H1 (cell line): Measurements from ENCODE around the gene GNG12. TPM values are rescaled to one million over a fixed set of nuclear protein-coding genes. Genes with fewer than 3 reads are reported as not detected.

ENCODE experiments used
- CTCF ChIA-PET: fragments of 300-600 bp; sonication (Branson Sonifier 250); formaldehyde crosslinking; loops from one replicate; lab custom pipeline; 2021; ENCODE audit not compliant: partially characterized antibody; lab: Charles Lee
- POLR2A ChIA-PET: fragments of 300-600 bp; sonication (Branson Sonifier 250); formaldehyde crosslinking; loops from one replicate; lab custom pipeline; 2021; ENCODE audit warnings: inconsistent platforms; ENCODE audit not compliant: partially characterized antibody; lab: Charles Lee
- DNase-seq, 2 experiments: peaks; one replicate each; pipeline versions ENCODE4 v3.0.0 to v3.0.0-alpha.2; 2010 to 2022; ENCODE audit warnings: low spot score in 2 of 2, low read depth in 1 of 2, mixed read lengths in 1 of 2
- FAIRE-seq: peaks from 2 replicates; lab custom pipeline; 2011; peaks lifted over from hg19 to GRCh38; lab: Jason Lieb, UNC
- H2AFZ ChIP-seq: 2 replicates; pipeline ENCODE4 v1.8.1; 2012; ENCODE audit warnings: low read length, inconsistent platforms
- H2AK5ac ChIP-seq: 2 replicates; pipeline ENCODE4 v1.6.1; 2013; ENCODE audit warnings: low read depth, low read length
- H2BK120ac ChIP-seq: replicated peaks from 2 replicates; pipeline ENCODE3; 2013; ENCODE audit warnings: low read depth, low read length, inconsistent platforms
- H2BK12ac ChIP-seq: 2 replicates; pipeline ENCODE4 v1.6.1; 2013; ENCODE audit warnings: low read depth, low read length
- H2BK15ac ChIP-seq: 2 replicates; pipeline ENCODE4 v1.6.1; 2013; ENCODE audit warnings: low read length
- H2BK20ac ChIP-seq: 2 replicates; pipeline ENCODE4 v1.6.1; 2013; ENCODE audit warnings: low read length
- H2BK5ac ChIP-seq: 2 replicates; pipeline ENCODE4 v1.6.1; 2013; ENCODE audit warnings: low read depth, low read length
- H3K14ac ChIP-seq: 2 replicates; pipeline ENCODE4 v1.6.1; 2013; ENCODE audit warnings: inconsistent platforms; ENCODE audit not compliant: insufficient read length
- H3K18ac ChIP-seq: 2 replicates; pipeline ENCODE4 v1.6.1; 2013; ENCODE audit warnings: low read length; ENCODE audit errors: extremely low read depth
- H3K23ac ChIP-seq: 2 replicates; pipeline ENCODE4 v1.6.1; 2013; ENCODE audit warnings: inconsistent platforms; ENCODE audit not compliant: insufficient read length
- H3K23me2 ChIP-seq: 2 replicates; pipeline ENCODE4 v1.6.1; 2013; ENCODE audit warnings: low read depth, low read length
- H3K27ac ChIP-seq: 2 replicates; pipeline ENCODE4 v1.6.1; 2011; ENCODE audit warnings: low read depth, low read length, inconsistent platforms
- H3K27me3 ChIP-seq, 4 experiments: replicated peaks in 1 of 4; 1 replicate in 1 of 4; 2 replicates in 3 of 4; pipeline versions ENCODE4 v1.6.1 to v1.8.1; 2011 to 2013; ENCODE audit warnings: low read length in 3 of 4, mild to moderate bottlenecking in 3 of 4, inconsistent platforms in 2 of 4, mixed read lengths in 2 of 4, moderate library complexity in 1 of 4; ENCODE audit not compliant: control insufficient read depth in 3 of 4, insufficient read depth in 3 of 4; ENCODE audit errors: extremely low read depth in 1 of 4
- H3K36me3 ChIP-seq, 4 experiments: 2 replicates each; pipeline versions ENCODE4 v1.6.1 to v1.8.1; 2011 to 2013; ENCODE audit warnings: mild to moderate bottlenecking in 4 of 4, low read length in 3 of 4, moderate library complexity in 2 of 4, control low read depth in 1 of 4, inconsistent platforms in 1 of 4; ENCODE audit not compliant: insufficient read depth in 4 of 4, control insufficient read depth in 2 of 4
- H3K4ac ChIP-seq: replicated peaks from 2 replicates; pipeline ENCODE3; 2013; ENCODE audit warnings: low read length, low read depth, mixed read lengths, inconsistent platforms; ENCODE audit not compliant: insufficient read length
- H3K4me1 ChIP-seq, 4 experiments: replicated peaks in 1 of 4; 1 replicate in 1 of 4; 2 replicates in 3 of 4; pipeline versions ENCODE4 v1.6.1 to v1.8.1; 2011 to 2013; ENCODE audit warnings: low read length in 3 of 4, inconsistent platforms in 2 of 4, mixed read lengths in 1 of 4; ENCODE audit not compliant: insufficient read depth in 4 of 4, control insufficient read depth in 3 of 4
- H3K4me2 ChIP-seq, 2 experiments: 2 replicates each; pipeline versions ENCODE4 v1.6.1 to v1.8.1; 2011 to 2013; ENCODE audit warnings: low read depth in 2 of 2, low read length in 2 of 2, control low read depth in 1 of 2, inconsistent platforms in 1 of 2, mild to moderate bottlenecking in 1 of 2; ENCODE audit not compliant: insufficient read depth in 1 of 2
- H3K4me3 ChIP-seq, 4 experiments: fragments of 200-600, 300-600 bp in 1 of 4; sonication (generic), shearing (Covaris generic), sonication (Bioruptor Twin) in 1 of 4; 2 replicates each; pipeline versions ENCODE4 v1.5.1 to v1.8.1; 2011 to 2016; ENCODE audit warnings: low read length in 4 of 4, low read depth in 3 of 4, control low read depth in 2 of 4, inconsistent platforms in 2 of 4, mild to moderate bottlenecking in 2 of 4, mixed read lengths in 1 of 4, moderate library complexity in 1 of 4; ENCODE audit not compliant: insufficient read depth in 2 of 4; ENCODE audit errors: extremely low read depth in 1 of 4
- H3K56ac ChIP-seq: replicated peaks from 2 replicates; pipeline ENCODE3; 2013; ENCODE audit warnings: low read depth, mild to moderate bottlenecking, mixed read lengths, low read length, inconsistent platforms; ENCODE audit not compliant: insufficient read length
- H3K79me1 ChIP-seq: 2 replicates; pipeline ENCODE4 v1.6.1; 2013; ENCODE audit warnings: low read depth, low read length, control low read depth
- H3K79me2 ChIP-seq, 2 experiments: 2 replicates each; pipeline versions ENCODE4 v1.6.1 to v1.8.1; 2012 to 2013; ENCODE audit warnings: low read length in 2 of 2, mild to moderate bottlenecking in 2 of 2, inconsistent platforms in 1 of 2; ENCODE audit not compliant: insufficient read depth in 2 of 2, control insufficient read depth in 1 of 2
- H3K9ac ChIP-seq, 4 experiments: replicated peaks in 1 of 4; 1 replicate in 1 of 4; 2 replicates in 3 of 4; pipeline versions ENCODE4 v1.6.1 to v1.8.1; 2011 to 2013; ENCODE audit warnings: low read depth in 3 of 4, low read length in 3 of 4, control low read depth in 2 of 4, mild to moderate bottlenecking in 2 of 4, moderate library complexity in 2 of 4, inconsistent platforms in 1 of 4; ENCODE audit errors: extremely low read depth in 1 of 4
- H3K9me3 ChIP-seq, 2 experiments: 2 replicates each; pipeline versions ENCODE4 v1.6.1 to v1.8.1; 2012 to 2013; ENCODE audit warnings: mild to moderate bottlenecking in 2 of 2, moderate library complexity in 2 of 2, control low read depth in 1 of 2, inconsistent platforms in 1 of 2, low read depth in 1 of 2, low read length in 1 of 2, mixed read lengths in 1 of 2; ENCODE audit not compliant: insufficient read depth in 2 of 2
- H4K20me1 ChIP-seq, 2 experiments: replicated peaks in 1 of 2; 2 replicates each; pipeline versions ENCODE3 to v1.8.1; 2011 to 2013; ENCODE audit warnings: inconsistent platforms in 2 of 2, low read length in 2 of 2, mild to moderate bottlenecking in 1 of 2; ENCODE audit not compliant: insufficient read depth in 2 of 2, control insufficient read depth in 1 of 2
- H4K5ac ChIP-seq: 2 replicates; pipeline ENCODE4 v1.6.1; 2013; ENCODE audit warnings: low read length, low read depth, mixed read lengths, inconsistent platforms; ENCODE audit not compliant: insufficient read length
- H4K8ac ChIP-seq: 2 replicates; pipeline ENCODE4 v1.8.0; 2013; ENCODE audit warnings: mild to moderate bottlenecking, moderate library complexity, low read length, inconsistent platforms; ENCODE audit not compliant: insufficient read depth; ENCODE audit errors: extremely low read depth
- H4K91ac ChIP-seq: replicated peaks from 2 replicates; pipeline ENCODE3; 2013; ENCODE audit warnings: low read length, mixed read lengths, inconsistent platforms; ENCODE audit not compliant: insufficient read length
- BACH1 ChIP-seq: IDR thresholded peaks from 2 replicates; pipeline ENCODE4 v1.6.1; 2012; ENCODE audit warnings: low read length, improper control_type of control experiment
- BRCA1 ChIP-seq: IDR thresholded peaks from 2 replicates; pipeline ENCODE4 v1.6.1; 2012; ENCODE audit warnings: low read depth, low read length, improper control_type of control experiment
- FOSL1 ChIP-seq: IDR thresholded peaks from 2 replicates; pipeline ENCODE4 v1.6.1; 2011; ENCODE audit warnings: mild to moderate bottlenecking, low read depth, low read length, moderate library complexity; ENCODE audit not compliant: insufficient read depth
- NRF1 ChIP-seq: IDR thresholded peaks from 2 replicates; pipeline ENCODE4 v1.6.1; 2011; ENCODE audit warnings: mild to moderate bottlenecking, low read depth, low read length, improper control_type of control experiment
- POLR2A ChIP-seq, 2 experiments: IDR thresholded peaks; 1 replicate in 1 of 2; 2 replicates in 1 of 2; pipeline ENCODE4 v1.6.1; 2011; ENCODE audit warnings: low read depth in 2 of 2, low read length in 2 of 2, mild to moderate bottlenecking in 2 of 2; ENCODE audit errors: control extremely low read depth in 1 of 2
- RAD21 ChIP-seq, 2 experiments: IDR thresholded peaks in 1 of 2; conservative IDR thresholded peaks in 1 of 2; 2 replicates each; pipeline ENCODE4 v1.6.1; 2011; ENCODE audit warnings: low read depth in 2 of 2, low read length in 2 of 2, improper control_type of control experiment in 1 of 2, inconsistent platforms in 1 of 2, mild to moderate bottlenecking in 1 of 2, moderate library complexity in 1 of 2
- SP4 ChIP-seq: IDR thresholded peaks from 2 replicates; pipeline ENCODE4 v1.6.1; 2012; ENCODE audit warnings: low read length, inconsistent platforms
- TBP ChIP-seq: IDR thresholded peaks from 2 replicates; pipeline ENCODE4 v1.6.1; 2011; ENCODE audit warnings: low read depth, low read length, improper control_type of control experiment
- WGBS, 2 experiments: shearing (Covaris generic) in 1 of 2; methylation state at CpG; one replicate each; pipeline versions ENCODE4 v1.1.6 to v1.1.7; 2013 to 2015; ENCODE audit warnings: low lambda C conversion rate in 2 of 2, mixed read lengths in 2 of 2, inconsistent platforms in 1 of 2, low coverage in 1 of 2, missing lambda C conversion rate in 1 of 2; ENCODE audit not compliant: insufficient replicate concordance in 2 of 2, insufficient coverage in 1 of 2, insufficient read length in 1 of 2; ENCODE audit errors: extremely low coverage in 1 of 2, missing lambda C conversion rate in 1 of 2; 5-methylcytosine and 5-hydroxymethylcytosine counted together
- polyA plus RNA-seq, 7 experiments: library from polyadenylated mRNA; depleted of rRNA in 3 of 7; stranded (reverse) in 5 of 7; unstranded in 2 of 7; fragments of >200 nt in 5 of 7; fragments of 200-250 nt in 2 of 7; gene quantifications; 1 replicate in 5 of 7; 2 replicates in 1 of 7; 4 replicates in 1 of 7; pipeline versions ENCODE4 v1.2.1 to v1.2.3, GENCODE V29; 2011 to 2013; ENCODE audit warnings: missing spikeins in 2 of 7, mixed read lengths in 2 of 7
- total RNA-seq: library from RNA; stranded (reverse); fragmentation: NEBNext Ultra II Directional; extraction: Animal tissue kit (Norgen Biotek cat#: 25700); gene quantifications from 2 replicates; pipeline ENCODE4 v1.2.1, GENCODE V29; 2021
- TF ChIP-seq, protein P1 (sequence below): IDR thresholded peaks from 2 replicates; pipeline ENCODE4 v1.6.1; 2012; ENCODE audit warnings: inconsistent platforms

The GNG12 gene
- total and polyA plus RNA-seq, 2 of the 8 experiments (the other 6 are each of a cell fraction or from before 2014, with no cell fraction given) = 11.4 to 35.8 TPM

- H4K91ac ChIP-seq = no peak overlapping the region
- CTCF ChIA-PET = interaction anchor here (0.6 to 2.7 kb wide), 17 partner anchors 9 to 168 kb away, joined by 3 to 12 read pairs (median 4); no protein-coding TSS in a partner anchor
- H4K20me1 ChIP-seq = no peaks in the 10 kb centered on the region
Observed at GRCh38 chr1:67700220-67700619, 133.0 kb downstream of the GNG12 start.

More at GRCh38 chr1:67700220-67700619, 133.0 kb downstream of the GNG12 start:
- Histone ChIP-seq H4K8ac (no peak overlapping the region), H3K18ac (no peak overlapping the region), H2BK5ac (no peak overlapping the region), H3K79me2 (no peaks in the 10 kb centered on the region), H3K4ac (no peak overlapping the region), H3K36me3 (no peaks in the 10 kb centered on the region; a peak in 1 of 8 replicates), H3K23ac (no peak overlapping the region), H2AK5ac (no peak overlapping the region), H2BK15ac (no peak overlapping the region), H3K79me1 (no peaks in the 10 kb centered on the region), H3K9ac (no peak overlapping the region), H3K27ac (no peak overlapping the region), H2BK20ac (no peak overlapping the region), H3K4me3 (no peak overlapping the region), H2AFZ (no peak overlapping the region), H3K23me2 (no peaks in the 10 kb centered on the region), H4K5ac (no peak overlapping the region), H3K14ac (no peak overlapping the region), H2BK12ac (no peak overlapping the region), H3K4me2 (no peak overlapping the region), H2BK120ac (no peak overlapping the region), H3K56ac (no peak overlapping the region), H3K9me3 (no peaks in the 10 kb centered on the region), H3K27me3 (no peaks in the 10 kb centered on the region), H3K4me1 (peaks cover 0 to 3% (median 0%) of the 10 kb centered on the region in 4 experiments; a peak in 2 of 7 replicates)
- WGBS, 2 experiments = 85% methylated on average over 4 of the region's 4 CpGs; no CpG with 5 or more reads in 1 of the 2 experiments
- TF ChIP-seq TBP = no peak
- no peak for TF ChIP-seq BACH1
- no peak for TF ChIP-seq SP4
- TF ChIP-seq, protein P1, sequence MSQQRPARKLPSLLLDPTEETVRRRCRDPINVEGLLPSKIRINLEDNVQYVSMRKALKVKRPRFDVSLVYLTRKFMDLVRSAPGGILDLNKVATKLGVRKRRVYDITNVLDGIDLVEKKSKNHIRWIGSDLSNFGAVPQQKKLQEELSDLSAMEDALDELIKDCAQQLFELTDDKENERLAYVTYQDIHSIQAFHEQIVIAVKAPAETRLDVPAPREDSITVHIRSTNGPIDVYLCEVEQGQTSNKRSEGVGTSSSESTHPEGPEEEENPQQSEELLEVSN = no peak
- TF ChIP-seq BRCA1 = no peak
- no peak for TF ChIP-seq NRF1
- TF ChIP-seq FOSL1 = no peak
- TF ChIP-seq POLR2A (IDR thresholded peaks at IDR 0.05; ENCODE audit: control extremely low read depth in 1 of 2, low read depth in 2 of 2, low read length in 2 of 2) = no peak
- TF ChIP-seq RAD21 (IDR thresholded peaks at IDR 0.05 in 1 of 2, conservative IDR thresholded peaks at IDR 0.05 in 1 of 2; ENCODE audit: low read depth in 2 of 2, low read length in 2 of 2) = no peak
- FAIRE-seq = no peak
- POLR2A ChIA-PET = interaction anchor here (0.9 to 1.7 kb wide), 2 partner anchors 14 to 15 kb away, joined by 4 to 5 read pairs; partner anchors contain the start of gene GADD45A
- DNase-seq = no peak
